IMR-90 (cell line): ENCODE results near the gene DMRT1.

Source experiments
- BHLHE40 ChIP-seq: fragments of 150-350 bp; IDR thresholded peaks from 2 replicates; pipeline ENCODE4 v1.6.1; 2016; ENCODE audit warnings: mild to moderate bottlenecking, low read depth, low read length
- CEBPB ChIP-seq: IDR thresholded peaks from 2 replicates; pipeline ENCODE4 v1.6.1; 2012; ENCODE audit warnings: low read depth, low read length, improper control_type of control experiment
- FOS ChIP-seq: fragments of 150-350 bp; IDR thresholded peaks from 2 replicates; pipeline ENCODE4 v1.6.1; 2016; ENCODE audit warnings: low read depth, low read length
- MAZ ChIP-seq: IDR thresholded peaks from 2 replicates; pipeline ENCODE4 v1.6.1; 2012; ENCODE audit warnings: low read depth, mild to moderate bottlenecking, low read length, improper control_type of control experiment, moderate library complexity, borderline replicate concordance
- NFE2L2 ChIP-seq: fragments of 150-350 bp; IDR thresholded peaks from 2 replicates; pipeline ENCODE4 v1.6.1; 2016; ENCODE audit warnings: low read depth, mild to moderate bottlenecking, low read length
- POLR2A ChIP-seq: IDR thresholded peaks from 2 replicates; pipeline ENCODE4 v1.6.1; 2012; ENCODE audit warnings: mild to moderate bottlenecking, low read depth, low read length
- RCOR1 ChIP-seq: IDR thresholded peaks from 2 replicates; pipeline ENCODE4 v1.6.1; 2012; ENCODE audit warnings: mild to moderate bottlenecking, low read length, improper control_type of control experiment; ENCODE audit not compliant: insufficient replicate concordance
- SMC3 ChIP-seq: fragments of 150-350 bp; IDR thresholded peaks from 2 replicates; pipeline ENCODE4 v1.6.1; 2016; ENCODE audit warnings: low read depth, mild to moderate bottlenecking, antibody characterized with exemption, low read length, moderate library complexity
- TF ChIP-seq, protein P1 (sequence below): conservative IDR thresholded peaks from 2 replicates; pipeline ENCODE4 v1.5.1; 2012; ENCODE audit warnings: mild to moderate bottlenecking, low read depth, low read length, improper control_type of control experiment

DNA sequence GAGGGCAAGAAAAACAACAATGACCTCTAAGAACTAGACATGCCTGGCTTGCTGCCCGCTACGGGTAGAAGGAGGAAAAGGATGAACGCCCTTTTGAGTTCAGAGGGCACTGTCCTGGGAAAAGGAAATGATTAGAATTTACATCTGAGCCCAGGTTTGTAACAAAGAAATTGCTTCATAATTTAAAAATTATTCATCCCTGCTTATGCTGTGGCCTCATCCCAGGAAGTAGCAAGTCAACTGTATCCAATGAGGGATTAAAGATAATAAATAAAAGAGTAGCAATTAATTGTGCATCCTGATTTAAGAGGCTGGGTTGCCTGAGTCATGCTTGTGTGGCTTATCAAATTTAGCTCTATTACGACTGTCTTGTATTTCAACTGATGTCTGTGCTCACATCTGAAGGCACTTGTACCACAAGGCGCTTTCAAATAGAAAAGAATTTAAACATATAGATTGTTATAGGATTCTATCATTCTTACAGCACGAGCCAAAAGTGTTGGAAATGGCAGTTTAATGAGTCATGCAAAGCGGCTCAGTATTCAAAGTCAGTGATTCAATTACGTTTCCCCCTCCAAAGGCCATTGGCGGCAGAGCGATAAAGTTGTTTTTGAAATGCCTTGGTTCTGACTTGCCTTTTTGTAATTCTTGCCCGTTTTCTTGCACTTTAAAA lies 40.0 kb upstream of the DMRT1 start:
- TF ChIP-seq, protein P1, sequence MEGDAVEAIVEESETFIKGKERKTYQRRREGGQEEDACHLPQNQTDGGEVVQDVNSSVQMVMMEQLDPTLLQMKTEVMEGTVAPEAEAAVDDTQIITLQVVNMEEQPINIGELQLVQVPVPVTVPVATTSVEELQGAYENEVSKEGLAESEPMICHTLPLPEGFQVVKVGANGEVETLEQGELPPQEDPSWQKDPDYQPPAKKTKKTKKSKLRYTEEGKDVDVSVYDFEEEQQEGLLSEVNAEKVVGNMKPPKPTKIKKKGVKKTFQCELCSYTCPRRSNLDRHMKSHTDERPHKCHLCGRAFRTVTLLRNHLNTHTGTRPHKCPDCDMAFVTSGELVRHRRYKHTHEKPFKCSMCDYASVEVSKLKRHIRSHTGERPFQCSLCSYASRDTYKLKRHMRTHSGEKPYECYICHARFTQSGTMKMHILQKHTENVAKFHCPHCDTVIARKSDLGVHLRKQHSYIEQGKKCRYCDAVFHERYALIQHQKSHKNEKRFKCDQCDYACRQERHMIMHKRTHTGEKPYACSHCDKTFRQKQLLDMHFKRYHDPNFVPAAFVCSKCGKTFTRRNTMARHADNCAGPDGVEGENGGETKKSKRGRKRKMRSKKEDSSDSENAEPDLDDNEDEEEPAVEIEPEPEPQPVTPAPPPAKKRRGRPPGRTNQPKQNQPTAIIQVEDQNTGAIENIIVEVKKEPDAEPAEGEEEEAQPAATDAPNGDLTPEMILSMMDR, result no peak
- TF ChIP-seq POLR2A (no peak), BHLHE40 (peak; percentile 92), NFE2L2 (peak; percentile 58; the same call in 1 of the 2 replicates), CEBPB (peak; percentile 76; the same call in 1 of the 2 replicates), SMC3 (no peak), MAZ (no peak), FOS (peak; percentile 78; the same call in 1 of the 2 replicates), RCOR1 (no peak)
